Fibroblast of skin of left quadriceps (primary cell): Measurements from ENCODE around the gene ZNF440.
"Not testable (repeated sequence)": the region's sequence is repeated elsewhere in the genome, so short reads cannot be mapped to it uniquely, and the experiment has no call there.

Source experiments
- DNase-seq, 2 experiments: peaks; one replicate each; pipeline ENCODE4 v3.0.0-alpha.2; 2013; ENCODE audit warnings: low read depth in 2 of 2

ZNF440 gene

DNA sequence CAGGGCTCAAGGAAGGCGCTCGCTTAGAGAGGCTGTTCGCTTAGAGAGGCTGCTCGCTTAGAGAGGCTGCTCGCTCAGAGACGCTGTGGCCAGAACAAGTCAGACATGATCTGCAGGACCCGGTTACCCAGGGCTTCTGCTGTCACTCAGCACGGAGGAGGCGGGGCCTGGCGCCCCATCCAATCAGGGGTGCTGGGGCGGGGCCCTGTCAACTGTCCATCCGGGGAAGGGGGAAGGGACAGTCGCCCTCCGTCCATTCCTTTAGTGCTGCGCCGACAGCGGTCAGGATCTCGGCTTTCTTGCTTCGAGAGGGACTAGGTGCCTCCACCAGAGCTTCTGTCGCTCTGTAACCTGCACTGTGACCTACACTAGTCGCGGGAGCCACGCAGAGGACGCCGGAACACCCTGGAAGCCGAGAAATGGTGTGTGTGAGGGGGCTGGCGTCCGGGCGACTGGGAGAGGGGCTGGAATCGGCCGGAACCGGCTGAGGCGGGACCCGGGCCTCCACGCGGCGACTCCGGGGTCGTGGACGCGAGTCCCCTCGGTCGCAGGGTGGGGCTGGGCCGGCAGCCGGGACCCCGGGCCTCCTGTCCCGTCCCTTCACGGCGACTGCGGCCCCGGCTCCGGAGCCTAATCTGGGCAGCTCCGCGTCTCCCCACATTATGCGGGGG, at the start of gene ZNF440:
ZNF440 (plus strand) TSS at position 245 of the 671 bp plus-strand sequence; CDS start at position 420, 175 bp downstream.
- DNase-seq, result peak; percentile 76 to 77

GRCh38 chr19:11766597-11767591, 47.2 kb upstream of the ZNF440 start, which contains the start of gene ZNF441:
Gene ZNF441 (plus strand): TSS chr19:11767000. CDS start chr19:11767194, 194 bp downstream.
- peak; percentile 81 to 82 for DNase-seq

DNA sequence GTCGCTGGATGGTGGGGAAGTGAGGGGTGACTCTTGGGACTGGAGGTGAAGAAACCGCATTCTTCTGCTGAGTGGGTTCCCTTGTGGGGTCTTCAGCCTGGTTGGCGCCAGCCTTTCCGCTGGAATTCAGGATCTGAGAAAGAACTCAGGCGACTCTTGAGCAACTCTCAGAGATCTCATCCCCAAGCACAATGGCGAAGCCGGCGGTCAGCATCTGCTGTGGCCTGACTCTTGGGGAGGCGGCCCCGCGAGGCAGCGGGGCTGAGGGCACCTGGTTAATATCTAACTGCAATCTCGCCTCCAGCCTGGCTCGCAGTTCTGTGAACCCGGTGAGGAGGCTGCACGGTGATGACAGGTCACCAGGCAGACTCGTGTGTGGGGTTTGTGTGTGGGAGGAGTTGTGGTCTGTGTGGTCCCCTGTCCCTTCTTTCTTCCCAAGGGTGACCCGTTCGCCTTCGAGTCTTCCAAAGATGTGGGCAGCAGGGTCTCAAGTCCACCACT, 46.4 kb upstream of the ZNF440 start:
- DNase-seq, result no peak

DNA sequence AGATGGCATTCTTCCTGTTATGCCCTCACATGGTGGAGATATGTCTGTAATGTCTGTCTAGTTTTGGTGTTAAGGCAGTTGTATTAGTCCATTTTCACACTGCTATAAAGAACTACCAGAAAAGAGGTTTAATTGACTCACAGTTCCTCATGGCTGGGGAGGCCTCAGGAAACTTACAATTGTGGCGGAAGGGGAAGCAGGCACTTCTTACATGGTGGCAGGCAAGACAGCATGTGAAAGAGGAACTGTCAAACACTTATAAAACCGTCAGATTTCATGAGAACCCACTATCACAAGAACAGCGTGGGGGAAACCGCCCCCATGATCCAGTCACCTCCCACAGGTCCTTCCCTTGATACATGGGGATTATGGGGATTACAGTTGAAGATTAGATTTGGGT, 44.1 kb upstream of the ZNF440 start:
- no peak for DNase-seq

- not testable (repeated sequence) for DNase-seq
Observed at GRCh38 chr19:11771520-11771919, 42.6 kb upstream of the ZNF440 start.

GRCh38 chr19:11776669-11777068, 37.4 kb upstream of the ZNF440 start:
- not testable (repeated sequence) for DNase-seq

DNA sequence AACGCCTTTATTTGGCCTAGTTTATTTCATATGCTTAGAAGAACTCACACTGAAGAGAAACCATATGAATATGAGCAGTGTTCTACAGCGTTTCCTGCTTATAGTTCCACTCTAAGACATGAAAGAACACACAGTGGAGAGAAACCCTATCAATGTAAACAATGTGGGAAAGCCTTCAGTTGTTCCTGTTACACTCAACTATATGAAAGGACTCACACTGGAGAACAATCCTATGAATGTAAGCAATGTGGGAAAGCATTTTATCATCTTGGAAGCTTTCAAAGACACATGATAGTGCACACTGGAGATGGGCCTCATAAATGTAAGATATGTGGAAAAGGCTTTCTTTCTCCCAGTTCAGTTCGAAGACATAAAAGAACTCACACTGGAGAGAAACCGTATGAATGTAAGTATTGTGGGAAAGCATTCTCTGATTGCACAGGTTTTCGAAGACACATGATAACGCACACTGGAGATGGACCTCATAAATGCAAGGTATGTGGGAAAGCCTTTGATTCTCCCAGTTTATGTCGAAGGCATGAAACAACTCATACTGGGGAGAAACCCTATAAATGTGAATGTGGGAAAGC, 33.5 kb upstream of the ZNF440 start:
- no peak for DNase-seq

GRCh38 chr19:11781295-11782057, 32.6 kb upstream of the ZNF440 start:
- DNase-seq, result no peak

- no peak for DNase-seq
Observed at GRCh38 chr19:11783767-11784166, 30.3 kb upstream of the ZNF440 start.

DNA sequence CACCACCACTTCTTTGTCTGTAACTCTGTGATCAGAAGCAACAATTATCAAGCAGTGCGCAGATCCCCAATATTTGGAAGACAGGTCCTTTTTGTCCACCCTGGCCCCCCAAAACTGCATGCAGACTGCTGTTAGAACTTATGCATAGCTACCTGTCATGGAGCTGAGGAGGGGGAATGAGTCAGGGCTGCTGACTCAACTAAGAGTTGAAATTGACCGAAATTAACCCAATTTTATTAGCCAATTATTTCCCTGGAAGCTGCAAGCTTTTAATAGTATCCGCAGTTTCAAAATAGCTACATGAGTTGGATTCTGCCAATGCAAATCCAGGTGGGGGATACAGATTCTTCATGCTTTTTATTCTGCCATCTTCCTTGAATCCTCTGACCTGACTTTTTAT, 29.7 kb upstream of the ZNF440 start:
- no peak for DNase-seq

DNA sequence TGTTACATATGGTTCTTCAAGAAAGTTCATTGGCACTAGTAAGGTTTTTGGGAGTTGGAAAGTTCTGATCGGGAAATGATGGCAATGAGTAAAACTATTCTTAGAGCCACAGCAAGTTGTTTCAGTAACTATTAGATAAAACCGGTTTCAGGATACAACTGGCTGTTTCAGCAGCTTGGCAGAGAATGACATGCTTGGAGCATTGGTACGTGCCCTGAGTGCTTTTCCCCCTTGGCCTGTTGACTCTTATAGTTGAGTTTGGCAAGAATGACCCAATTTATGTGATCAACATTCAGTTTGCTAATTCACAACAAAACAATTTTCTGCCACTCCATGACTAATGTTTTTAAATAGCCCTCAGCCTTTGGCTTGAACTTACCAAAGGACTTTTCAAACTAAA, 26.5 kb upstream of the ZNF440 start:
- DNase-seq, result no peak

DNA sequence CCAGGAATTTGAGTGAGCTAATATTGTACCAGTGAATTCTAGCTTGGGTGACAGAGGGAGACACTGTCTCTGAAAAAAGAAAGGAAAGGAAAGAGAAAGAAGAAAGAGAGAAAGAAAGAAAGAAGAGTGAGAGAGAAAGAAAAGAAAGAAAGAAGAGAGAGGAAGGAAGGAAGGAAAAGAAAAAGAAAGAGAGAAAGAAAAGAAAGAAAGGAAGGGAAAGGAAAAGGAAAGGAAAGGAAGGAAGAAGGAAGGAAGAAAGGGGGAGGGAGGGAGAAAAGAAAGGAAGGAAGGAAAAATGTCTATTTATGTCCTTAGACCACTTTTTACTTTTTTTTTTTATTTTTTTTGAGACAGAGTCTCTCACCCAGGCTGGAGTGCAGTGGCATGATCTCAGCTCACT, 21.1 kb upstream of the ZNF440 start:
- DNase-seq, result no peak

DNA sequence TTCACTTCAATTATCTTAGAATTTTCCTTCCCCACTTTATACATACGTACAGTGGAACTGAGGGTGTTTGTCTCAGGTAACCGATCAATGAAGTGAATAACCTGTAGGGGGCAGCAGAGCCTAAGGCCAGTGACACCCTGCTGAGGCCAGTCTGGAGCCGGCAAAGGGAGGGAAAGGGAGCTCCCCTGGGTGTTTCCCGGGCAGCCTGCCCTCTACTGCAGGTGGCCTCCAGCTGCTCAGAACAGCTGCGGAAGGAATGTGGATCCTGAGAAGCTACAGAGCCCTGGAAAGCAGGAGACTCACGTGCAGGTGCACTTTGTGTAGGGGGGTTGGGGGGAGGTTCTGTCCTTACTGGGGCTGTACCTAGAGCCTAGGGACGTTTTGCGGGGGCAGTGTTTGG, 16.6 kb upstream of the ZNF440 start:
- DNase-seq, result peak; percentile 72 to 77

- peak; percentile 68 for DNase-seq
Observed at GRCh38 chr19:11798391-11799330, 15.4 kb upstream of the ZNF440 start, which contains the start of gene ZNF491. Gene ZNF491 (plus strand): TSS chr19:11798523. CDS start chr19:11805954, 7,431 bp downstream.

DNA sequence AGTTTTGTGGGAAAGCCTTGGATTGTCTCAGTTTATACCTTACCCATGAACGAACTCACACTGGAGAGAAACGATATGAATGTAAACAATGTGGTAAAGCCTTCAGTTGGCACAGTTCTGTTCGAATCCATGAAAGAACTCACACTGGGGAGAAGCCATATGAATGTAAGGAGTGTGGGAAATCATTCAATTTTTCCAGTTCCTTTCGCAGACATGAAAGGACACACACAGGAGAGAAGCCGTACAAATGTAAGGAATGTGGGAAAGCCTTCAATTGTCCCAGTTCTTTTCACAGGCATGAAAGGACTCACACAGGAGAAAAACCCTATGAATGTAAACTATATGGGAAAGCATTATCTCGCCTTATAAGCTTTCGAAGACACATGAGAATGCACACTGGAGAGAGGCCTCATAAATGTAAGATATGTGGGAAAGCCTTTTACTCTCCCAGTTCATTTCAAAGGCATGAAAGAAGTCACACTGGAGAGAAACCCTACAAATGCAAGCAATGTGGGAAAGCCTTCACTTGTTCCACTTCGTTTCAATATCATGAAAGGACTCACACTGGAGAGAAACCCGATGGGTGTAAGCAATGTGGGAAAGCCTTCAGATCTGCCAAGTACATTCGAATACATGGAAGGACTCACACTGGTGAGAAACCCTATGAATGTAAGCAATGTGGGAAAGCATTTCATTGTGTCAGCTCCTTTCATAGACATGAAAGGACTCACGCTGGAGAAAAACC, 7.5 kb upstream of the ZNF440 start:
- no peak for DNase-seq

- no peak for DNase-seq
Observed at GRCh38 chr19:11807099-11807380, 7.0 kb upstream of the ZNF440 start.

DNA sequence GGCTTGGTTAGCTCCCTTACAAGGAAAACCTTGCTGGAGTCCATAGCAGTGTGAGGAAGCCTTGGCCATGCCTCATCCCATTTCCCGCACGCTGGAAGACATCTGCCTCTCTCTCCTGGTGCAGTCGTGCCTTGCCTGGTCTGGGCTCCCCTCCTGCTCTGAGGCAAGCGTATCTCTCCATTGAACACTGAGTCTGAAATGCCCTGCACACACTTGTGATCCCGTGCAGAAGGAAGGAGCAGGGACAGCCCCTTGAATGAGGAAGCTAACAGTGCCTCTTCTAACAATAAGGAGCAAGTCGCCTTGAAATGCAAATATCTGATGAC, 407 bp upstream of the ZNF440 start:
- DNase-seq, result no peak

DNA sequence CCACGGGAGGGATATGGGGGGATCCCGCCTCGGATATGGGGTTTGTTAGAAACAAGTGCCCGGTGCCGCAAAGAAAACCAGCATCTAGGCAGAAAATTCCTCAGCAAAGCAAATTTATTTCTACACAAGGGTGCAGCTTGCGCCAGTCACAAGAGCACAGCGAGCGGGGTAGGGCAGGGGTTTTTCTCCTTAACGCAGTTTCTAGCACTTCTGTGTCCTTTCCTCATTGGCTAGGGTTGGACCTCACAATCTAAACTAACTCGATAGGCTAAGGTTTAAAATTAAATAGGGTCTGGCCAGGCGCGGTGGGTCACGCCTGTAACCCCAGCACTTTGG, 595 bp downstream of the ZNF440 start:
- no peak for DNase-seq

DNA sequence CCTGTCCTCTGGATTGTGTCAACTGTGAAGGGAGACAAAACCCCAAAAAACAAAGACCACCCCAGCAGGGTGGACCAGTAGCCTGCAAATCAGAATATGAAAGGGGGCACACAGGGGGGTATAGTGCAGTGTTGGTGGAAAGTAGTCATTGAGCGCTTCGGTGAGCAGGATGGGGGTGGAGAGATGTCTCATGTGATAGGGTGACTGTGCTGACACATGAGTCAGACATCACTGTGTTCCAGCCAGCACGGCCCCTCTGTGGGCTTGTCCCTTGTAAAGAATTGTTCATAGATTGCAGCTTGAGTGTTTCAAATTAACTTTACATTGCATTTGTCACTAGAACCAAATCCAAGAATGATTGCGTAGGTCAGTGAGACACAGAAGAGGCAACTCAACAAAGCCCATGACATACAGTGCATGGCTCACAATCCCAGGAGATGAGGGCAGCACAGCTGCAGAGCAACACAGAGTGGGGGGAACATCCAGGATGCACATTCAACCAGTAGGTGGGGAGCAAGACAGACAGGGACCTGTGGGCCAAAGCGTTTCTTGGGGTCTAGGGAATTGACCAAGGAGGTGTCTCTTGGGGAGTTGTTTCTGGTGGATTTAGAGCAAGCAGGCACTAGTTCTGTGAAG, 7.5 kb downstream of the ZNF440 start:
- no peak for DNase-seq
